Limb (tissue), 2 donors: ENCODE measurements around the gene MLPH.

Source experiments
- DNase-seq, 2 donors: peaks; one replicate each; pipeline ENCODE4 v3.0.0-alpha.2; 2016; ENCODE audit errors: extremely low spot score in 2 of 2

The MLPH gene

GRCh38 chr2:237478979-237479378 is 8.1 kb upstream of the MLPH start:
- DNase-seq = no peak

- DNase-seq = peak in 1 of 2 donors; percentile 38
These were observed 7.3 kb upstream of the MLPH start for GRCh38 chr2:237479747-237480146.

- no peak for DNase-seq
These were observed 6.5 kb upstream of the MLPH start for GRCh38 chr2:237480556-237480955.

- DNase-seq = no peak
These were observed 6.0 kb upstream of the MLPH start for GRCh38 chr2:237480988-237481525.

- DNase-seq = no peak
These were observed 4.6 kb upstream of the MLPH start for GRCh38 chr2:237482485-237482884.

GRCh38 chr2:237483018-237483731 is 3.9 kb upstream of the MLPH start:
- peak in 1 of 2 donors; percentile 24 for DNase-seq

- peak in 1 of 2 donors; percentile 5 for DNase-seq
These were observed 1.7 kb upstream of the MLPH start for GRCh38 chr2:237485304-237485703.

- no peak for DNase-seq
These were observed 1.2 kb upstream of the MLPH start for GRCh38 chr2:237485844-237486243.

- DNase-seq = no peak
These were observed 675 bp upstream of the MLPH start for GRCh38 chr2:237486334-237486818.

- no peak for DNase-seq
These were observed 445 bp downstream of the MLPH start for GRCh38 chr2:237487496-237487895.

- no peak for DNase-seq
These were observed 1.2 kb downstream of the MLPH start for GRCh38 chr2:237488295-237488694.

GRCh38 chr2:237488901-237489860 is 2.1 kb downstream of the MLPH start:
- DNase-seq = no peak

- no peak for DNase-seq
These were observed 3.1 kb downstream of the MLPH start for GRCh38 chr2:237490009-237490711.

GRCh38 chr2:237490795-237491194 is 3.7 kb downstream of the MLPH start:
- no peak for DNase-seq

- peak in 1 of 2 donors; percentile 4 for DNase-seq
These were observed 4.6 kb downstream of the MLPH start for GRCh38 chr2:237491515-237492118.

- peak in 1 of 2 donors; percentile 8 for DNase-seq
These were observed 5.3 kb downstream of the MLPH start for GRCh38 chr2:237492137-237492890.

GRCh38 chr2:237494066-237494465 is 7.0 kb downstream of the MLPH start:
- DNase-seq = no peak

- no peak for DNase-seq
These were observed 8.6 kb downstream of the MLPH start for GRCh38 chr2:237495521-237496117.

GRCh38 chr2:237496428-237496827 is 9.4 kb downstream of the MLPH start:
- DNase-seq = no peak
